HG03432 (cell line): ENCODE results near the gene NEDD4L.

Experiments used
- ATAC-seq: cut with Tn5 transposase; IDR thresholded peaks from one replicate; pipeline ENCODE4 v1.9.1; 2021; ENCODE audit warnings: mild to moderate bottlenecking, moderate library complexity; ENCODE audit not compliant: unreplicated experiment

The NEDD4L gene

GRCh38 chr18:58091099-58091611 lies 47.1 kb downstream of the NEDD4L start:
- ATAC-seq: peak; percentile 92

DNA sequence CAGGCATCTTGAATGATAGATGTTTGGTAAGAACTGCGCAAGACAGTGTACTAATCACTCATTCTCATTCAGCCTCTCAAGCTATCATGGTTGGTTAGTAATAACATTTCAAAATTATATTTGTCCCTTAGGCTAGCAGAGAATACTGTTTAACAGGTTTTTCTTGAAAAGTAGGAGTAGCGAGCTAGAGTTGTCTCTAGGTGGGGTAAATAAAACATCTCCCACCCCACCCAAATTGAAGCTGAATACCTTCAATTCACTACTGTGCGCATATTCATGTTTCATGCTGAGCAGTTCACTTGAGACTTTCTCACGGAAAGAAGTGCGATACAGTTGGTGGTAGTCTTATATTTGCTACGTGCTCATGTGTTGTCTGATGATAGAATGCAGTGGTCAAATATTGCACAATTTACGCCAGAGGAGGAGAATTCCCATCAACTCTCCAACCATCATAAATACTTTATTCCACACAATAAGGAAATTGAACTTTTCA lies 49.3 kb downstream of the NEDD4L start:
- ATAC-seq: no peak

- ATAC-seq: no peak
These were observed 51.2 kb downstream of the NEDD4L start for GRCh38 chr18:58095222-58095621.

GRCh38 chr18:58095655-58096054 lies 51.6 kb downstream of the NEDD4L start:
- no peak for ATAC-seq

- ATAC-seq: no peak
These were observed 52.6 kb downstream of the NEDD4L start for GRCh38 chr18:58096658-58097057.

- no peak for ATAC-seq
These were observed 53.3 kb downstream of the NEDD4L start for GRCh38 chr18:58097121-58097906.

DNA sequence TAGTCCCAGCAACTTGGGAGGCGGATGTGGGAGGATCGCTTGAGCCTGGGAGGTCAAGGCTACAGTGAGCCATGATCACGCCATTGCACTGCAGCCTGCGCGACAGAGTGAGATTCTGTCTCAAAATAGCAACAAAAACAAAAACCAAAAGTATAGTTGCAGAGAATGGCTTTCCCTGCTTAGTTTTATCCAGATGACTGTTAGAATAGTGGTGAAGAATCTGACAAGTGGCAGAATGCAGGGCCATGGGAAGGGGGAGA lies 53.8 kb downstream of the NEDD4L start:
- ATAC-seq: no peak

DNA sequence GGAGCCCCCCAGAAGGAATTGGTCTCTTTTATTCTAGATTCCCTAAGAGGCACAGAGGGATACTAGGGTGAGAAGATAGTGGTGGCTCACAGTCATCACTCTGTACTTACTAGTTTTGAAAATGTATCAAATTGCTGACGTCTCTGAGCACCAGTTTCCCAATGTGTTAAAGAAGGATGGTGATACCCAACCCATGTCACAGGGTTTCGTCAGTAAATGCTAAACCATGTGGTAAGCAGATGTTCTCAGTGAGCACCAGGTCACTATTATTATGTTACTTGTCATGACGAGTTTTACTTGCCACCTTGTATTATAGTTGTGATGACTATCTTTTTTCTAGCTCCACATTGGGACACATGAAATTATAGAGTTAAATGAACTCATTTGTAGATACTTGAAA lies 54.7 kb downstream of the NEDD4L start:
- ATAC-seq: no peak

- ATAC-seq: peak; percentile 64
These were observed 56.1 kb downstream of the NEDD4L start for GRCh38 chr18:58100154-58100553.

- no peak for ATAC-seq
These were observed 57.3 kb downstream of the NEDD4L start for GRCh38 chr18:58101291-58101794.

- no peak for ATAC-seq
These were observed 58.0 kb downstream of the NEDD4L start for GRCh38 chr18:58102018-58102417.

DNA sequence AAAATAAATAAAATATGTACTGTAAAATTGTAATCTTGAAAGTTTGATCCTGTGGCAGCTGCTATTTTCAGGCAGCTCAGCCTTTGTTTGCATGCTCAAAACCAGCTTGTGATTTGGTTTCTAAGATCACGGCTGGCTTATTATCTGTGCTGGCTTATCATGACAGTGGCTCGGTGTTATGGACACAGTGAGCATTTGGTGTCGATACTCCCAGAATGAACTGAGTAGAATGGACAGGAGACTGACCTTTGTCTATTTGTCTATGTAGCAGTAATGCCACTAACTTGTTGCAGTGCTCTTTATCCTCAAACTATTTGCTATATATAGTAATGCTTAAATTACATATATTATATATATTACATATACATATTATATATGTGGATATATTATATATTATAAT lies 58.8 kb downstream of the NEDD4L start:
- ATAC-seq: no peak

DNA sequence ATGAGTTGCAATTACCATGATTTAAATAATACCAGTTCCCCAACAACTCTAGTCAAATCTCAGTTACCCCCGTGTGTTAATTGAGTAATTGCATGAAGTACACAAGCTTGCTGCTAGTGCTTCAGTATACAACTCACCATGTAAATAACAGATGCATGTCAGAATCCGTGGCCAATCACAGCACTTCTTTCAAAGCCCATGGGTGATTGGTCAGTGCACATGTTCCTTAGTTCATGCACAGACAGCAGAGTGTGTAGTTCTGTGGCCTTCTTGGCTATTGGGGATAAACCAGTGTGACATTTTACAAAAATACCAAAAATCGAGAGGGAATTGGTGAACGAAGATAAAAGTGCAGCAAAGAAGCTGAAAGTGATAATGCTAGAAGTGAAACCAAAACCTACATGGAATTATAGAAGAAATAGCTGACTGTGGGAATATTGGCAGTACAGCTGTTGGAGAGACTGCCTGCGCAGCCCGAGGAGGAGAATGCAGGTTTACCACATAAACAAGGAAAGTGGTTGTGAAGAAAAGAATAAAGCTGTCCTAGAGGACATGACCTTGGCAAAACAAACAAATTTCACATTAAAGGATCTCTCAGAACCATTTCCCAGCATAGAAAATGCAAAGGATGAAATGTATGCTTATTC lies 59.4 kb downstream of the NEDD4L start:
- no peak for ATAC-seq

DNA sequence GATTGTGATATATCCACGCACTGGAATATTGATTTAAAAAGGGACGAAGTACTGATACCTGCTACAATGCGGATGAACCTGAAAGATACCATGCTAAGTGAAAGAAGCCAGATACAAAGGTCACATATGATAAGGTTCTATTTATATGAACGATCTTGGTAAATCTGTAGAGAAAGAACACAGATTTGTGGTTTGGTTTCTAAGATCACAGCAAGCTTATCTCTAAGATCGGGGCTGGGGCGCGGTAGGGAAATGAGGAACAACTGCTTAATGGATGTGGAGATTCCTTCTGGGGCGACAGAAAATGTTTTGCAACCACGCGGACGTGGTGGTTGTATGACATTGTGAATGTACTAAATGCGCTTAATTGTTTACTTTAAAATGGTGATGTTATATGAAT lies 60.1 kb downstream of the NEDD4L start:
- ATAC-seq: no peak

- ATAC-seq: no peak
These were observed 61.3 kb downstream of the NEDD4L start for GRCh38 chr18:58105206-58105887.

DNA sequence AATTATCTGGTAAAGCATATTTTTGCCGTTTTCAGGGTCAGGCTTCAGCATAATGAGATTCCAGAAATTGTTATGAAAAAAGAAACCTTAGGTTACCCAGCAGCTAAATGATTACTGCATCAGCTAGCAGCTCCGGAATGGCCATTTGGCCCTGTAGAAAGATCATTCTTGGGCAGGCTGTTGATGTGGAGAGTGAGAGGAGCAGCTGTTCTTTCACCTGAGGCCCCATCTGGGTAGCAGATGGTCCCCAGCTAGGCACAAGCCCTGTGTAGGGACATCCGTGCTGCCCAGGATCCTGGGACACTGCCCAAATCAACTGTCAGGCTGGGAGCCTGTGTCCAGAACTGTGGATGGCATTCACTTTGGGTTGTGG lies 61.8 kb downstream of the NEDD4L start:
- ATAC-seq: no peak

GRCh38 chr18:58106289-58107070 lies 62.5 kb downstream of the NEDD4L start:
- ATAC-seq: no peak

- no peak for ATAC-seq
These were observed 65.2 kb downstream of the NEDD4L start for GRCh38 chr18:58109256-58109655.

DNA sequence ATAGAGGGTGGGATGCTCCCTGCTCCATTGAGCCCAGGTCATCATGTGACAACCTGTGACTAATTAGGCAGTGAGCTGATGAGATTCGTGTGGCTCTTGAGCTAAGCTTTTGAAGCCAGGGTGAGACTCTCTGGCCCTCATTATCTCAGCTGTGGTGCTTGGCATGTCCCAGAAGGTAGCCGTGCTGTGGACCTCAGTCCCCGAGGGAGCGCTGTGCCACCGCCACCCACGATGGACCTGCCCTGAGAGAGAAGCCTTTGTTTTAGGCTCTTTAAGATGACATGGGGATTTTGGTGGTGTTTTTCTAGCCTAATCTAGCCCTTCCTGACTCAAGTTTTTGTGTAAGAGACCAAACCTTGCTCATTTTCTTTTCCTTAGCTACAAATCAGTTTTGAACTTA lies 66.4 kb downstream of the NEDD4L start:
- no peak for ATAC-seq

- ATAC-seq: no peak
These were observed 68.1 kb downstream of the NEDD4L start for GRCh38 chr18:58112174-58112573.

DNA sequence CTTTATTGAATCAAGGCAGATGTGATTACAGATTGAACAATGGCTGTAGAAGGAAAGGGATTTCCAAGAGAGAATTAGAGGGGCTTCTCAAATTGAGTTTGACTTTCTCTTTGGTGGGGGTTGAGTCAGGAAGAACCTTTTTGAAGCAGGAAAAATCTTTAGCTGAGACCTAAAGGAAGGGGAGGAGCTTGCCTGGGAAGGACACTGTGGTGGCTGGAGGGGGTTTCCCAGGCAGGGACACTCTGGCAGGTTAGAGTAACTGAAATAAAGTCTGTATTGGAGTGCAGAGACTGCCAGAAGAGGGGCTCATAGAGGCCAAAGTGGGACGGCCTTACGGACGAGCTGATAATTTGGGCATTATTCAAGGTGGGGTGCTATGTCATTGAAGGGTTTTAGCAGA lies 69.3 kb downstream of the NEDD4L start:
- peak; percentile 85 for ATAC-seq
